ENCODE measurements around the gene YJU2. TPM values are rescaled to one million over a fixed set of nuclear protein-coding genes. Genes with fewer than 3 reads are reported as not detected.

The YJU2 gene
- total and polyA plus RNA-seq, 12 donors: 14.0 to 81.2 (median 24.3) TPM

DNA sequence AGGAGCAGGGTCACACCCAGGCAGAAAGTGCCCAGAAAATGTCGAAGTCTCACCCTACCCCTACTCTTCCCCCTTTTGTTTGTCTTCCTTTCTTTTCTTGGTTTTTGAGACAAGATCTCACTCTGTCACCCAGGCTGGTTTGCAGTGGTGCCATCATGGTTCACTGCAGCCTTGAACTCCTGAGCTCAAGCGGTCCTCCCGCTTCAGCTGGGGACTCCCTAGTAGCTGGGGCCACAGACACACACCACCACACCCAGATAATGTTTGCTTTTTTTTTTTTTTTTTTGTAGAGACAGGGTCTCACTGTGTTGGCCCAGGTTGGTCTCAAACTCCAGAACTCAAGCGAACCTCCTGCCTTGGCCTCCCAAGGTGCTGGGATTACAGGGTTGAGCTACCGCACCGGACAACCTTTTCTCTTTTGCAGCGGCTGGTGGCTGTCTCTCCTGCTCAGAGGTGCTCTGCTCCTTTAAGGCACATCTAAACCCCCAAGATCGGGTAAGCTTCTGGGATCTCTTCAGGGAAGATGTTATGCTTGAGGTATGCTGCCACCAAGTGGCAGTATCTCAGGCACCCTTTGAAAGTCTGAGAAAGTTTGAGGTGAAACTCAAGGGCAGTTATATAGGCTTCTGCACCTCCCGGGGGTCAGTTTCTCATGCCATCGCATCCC, 39.9 kb upstream of the YJU2 start:
- DNase-seq: no peak
- WGBS, 4 donors: 68 to 77% (median 76%) methylated on average over 10 of the region's 10 CpGs
- no peaks in the 10 kb centered on the region for H3K9me3 ChIP-seq (replicated peaks in 1 of 3)
- TF ChIP-seq, protein P1, sequence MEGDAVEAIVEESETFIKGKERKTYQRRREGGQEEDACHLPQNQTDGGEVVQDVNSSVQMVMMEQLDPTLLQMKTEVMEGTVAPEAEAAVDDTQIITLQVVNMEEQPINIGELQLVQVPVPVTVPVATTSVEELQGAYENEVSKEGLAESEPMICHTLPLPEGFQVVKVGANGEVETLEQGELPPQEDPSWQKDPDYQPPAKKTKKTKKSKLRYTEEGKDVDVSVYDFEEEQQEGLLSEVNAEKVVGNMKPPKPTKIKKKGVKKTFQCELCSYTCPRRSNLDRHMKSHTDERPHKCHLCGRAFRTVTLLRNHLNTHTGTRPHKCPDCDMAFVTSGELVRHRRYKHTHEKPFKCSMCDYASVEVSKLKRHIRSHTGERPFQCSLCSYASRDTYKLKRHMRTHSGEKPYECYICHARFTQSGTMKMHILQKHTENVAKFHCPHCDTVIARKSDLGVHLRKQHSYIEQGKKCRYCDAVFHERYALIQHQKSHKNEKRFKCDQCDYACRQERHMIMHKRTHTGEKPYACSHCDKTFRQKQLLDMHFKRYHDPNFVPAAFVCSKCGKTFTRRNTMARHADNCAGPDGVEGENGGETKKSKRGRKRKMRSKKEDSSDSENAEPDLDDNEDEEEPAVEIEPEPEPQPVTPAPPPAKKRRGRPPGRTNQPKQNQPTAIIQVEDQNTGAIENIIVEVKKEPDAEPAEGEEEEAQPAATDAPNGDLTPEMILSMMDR (IDR thresholded peaks at IDR 0.05): no peak
- no peak for TF ChIP-seq POLR2A (IDR thresholded peaks at IDR 0.05)
- no peak overlapping the region for H3K4me3 ChIP-seq
- H3K36me3 ChIP-seq (replicated peaks in 1 of 2): no peaks in the 10 kb centered on the region
- intact Hi-C loops (cut with DNase I): loop anchor here (10.0 kb wide), 3 partner anchors 72 to 212 kb away; no protein-coding TSS in a partner anchor
- peaks cover 0 to 4% of the 10 kb centered on the region in 2 donors for H3K4me1 ChIP-seq (replicated peaks in 1 of 2)
- no peaks in the 10 kb centered on the region for H3K27me3 ChIP-seq
- no peak overlapping the region for H3K27ac ChIP-seq

DNA sequence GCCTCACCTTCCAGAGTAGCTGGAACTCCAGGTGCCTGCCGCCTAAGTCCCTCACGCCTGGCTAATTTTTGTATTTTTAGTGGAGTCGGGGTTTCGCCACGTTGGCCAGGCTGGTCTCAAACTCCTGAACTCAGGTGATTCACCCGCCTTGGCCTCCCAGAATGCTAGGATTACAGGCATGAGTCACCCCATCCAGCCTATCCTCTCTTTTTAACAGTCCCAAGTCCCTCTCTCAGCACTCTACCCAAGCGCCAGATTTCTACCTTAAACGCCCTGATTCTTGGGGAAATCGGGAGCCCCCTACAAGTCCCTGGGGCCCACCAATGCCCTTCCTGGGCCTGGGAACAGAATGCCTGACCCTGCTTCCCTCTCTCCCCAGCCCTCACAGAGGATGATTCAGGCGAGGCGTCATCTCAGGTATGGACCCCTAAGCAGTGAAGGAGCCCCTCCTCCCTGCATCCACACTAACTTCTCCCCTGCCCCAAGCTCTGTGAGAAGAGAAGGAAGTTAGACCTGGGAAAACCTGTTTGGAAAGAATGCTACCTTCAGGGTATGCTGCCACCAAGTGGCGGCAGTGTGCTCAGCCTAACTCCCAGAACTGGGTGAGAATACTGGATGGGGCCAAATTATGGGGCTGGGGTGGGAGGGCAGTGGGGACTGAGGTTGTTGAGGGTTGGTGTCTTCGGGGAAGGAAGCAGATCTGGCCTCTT, 38.3 kb upstream of the YJU2 start:
- H3K36me3 ChIP-seq (replicated peaks in 1 of 2): no peaks in the 10 kb centered on the region
- no peak overlapping the region for H3K27ac ChIP-seq
- H3K27me3 ChIP-seq: no peaks in the 10 kb centered on the region
- intact Hi-C loops (cut with DNase I): loop anchor here (10.0 kb wide), 3 partner anchors 74 to 214 kb away; no protein-coding TSS in a partner anchor
- H3K4me3 ChIP-seq: no peak overlapping the region
- TF ChIP-seq, protein P1 (IDR thresholded peaks at IDR 0.05): peak in 3 of 6 experiments; percentile 5 to 22 (median 11)
- TF ChIP-seq POLR2A (IDR thresholded peaks at IDR 0.05): no peak
- peaks cover 0 to 4% of the 10 kb centered on the region in 2 donors for H3K4me1 ChIP-seq (replicated peaks in 1 of 2)
- 68 to 81% (median 73%) methylated on average over 11 to 13 of the region's 13 CpGs for WGBS, 4 donors
- DNase-seq: no peak
- H3K9me3 ChIP-seq (replicated peaks in 1 of 3): no peaks in the 10 kb centered on the region

DNA sequence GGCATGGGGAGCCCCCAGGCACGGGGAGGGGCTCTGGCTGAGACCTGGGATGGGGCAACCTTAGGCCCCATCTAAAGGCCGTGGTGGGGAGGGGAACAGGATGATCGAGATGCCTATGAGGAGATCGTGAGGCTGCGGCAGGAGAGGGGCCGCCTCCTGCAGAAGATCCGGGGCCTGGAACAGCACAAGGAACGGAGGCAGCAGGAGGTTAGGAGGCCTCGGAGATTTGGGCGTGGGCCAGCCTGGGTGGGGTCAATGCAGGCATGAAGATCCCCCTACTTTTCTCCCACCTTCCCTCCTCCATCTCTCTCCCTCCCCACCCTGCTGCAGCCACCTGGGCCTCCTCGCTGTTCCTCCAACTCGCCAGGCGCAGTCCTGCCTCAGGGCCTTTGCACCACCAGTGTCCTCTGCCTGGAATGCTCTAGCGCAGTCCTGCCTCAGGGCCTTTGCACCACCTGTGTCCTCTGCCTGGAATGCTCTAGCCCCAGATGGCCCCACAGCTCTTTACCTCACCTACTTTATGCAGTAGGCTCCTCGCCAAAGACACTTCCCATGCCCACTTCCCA, 36.6 kb upstream of the YJU2 start:
- H3K36me3 ChIP-seq (replicated peaks in 1 of 2): no peaks in the 10 kb centered on the region
- intact Hi-C loops (cut with DNase I): no loop called here
- WGBS, 4 donors: 75 to 87% (median 80%) methylated on average over 12 to 15 of the region's 15 CpGs

DNA sequence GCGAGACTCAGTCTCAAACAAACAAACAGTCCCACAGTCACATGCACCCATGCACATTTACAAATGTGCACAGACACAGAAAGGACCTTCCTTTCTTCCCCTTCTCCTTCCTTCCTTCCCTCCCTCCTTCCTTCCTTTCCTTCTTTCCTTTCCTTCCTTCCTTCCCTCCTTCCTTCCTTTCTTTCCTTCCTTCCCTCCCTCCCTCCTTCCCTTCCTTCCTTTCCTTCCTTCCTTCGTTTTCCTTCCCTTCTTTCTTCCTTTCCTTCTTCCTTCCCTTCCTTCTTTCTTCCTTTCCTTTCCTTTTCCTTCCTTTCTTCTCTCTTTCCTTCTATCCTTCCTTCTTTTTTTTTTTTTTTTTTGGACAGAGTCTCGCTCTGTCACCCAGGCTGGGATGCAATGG, 33.8 kb upstream of the YJU2 start:
- Histone ChIP-seq H3K4me1 (replicated peaks in 1 of 2) (no peaks in the 10 kb centered on the region), H3K9me3 (replicated peaks in 1 of 3) (no peaks in the 10 kb centered on the region), H3K27ac (no peak overlapping the region), H3K27me3 (no peaks in the 10 kb centered on the region), H3K4me3 (no peak overlapping the region), H3K36me3 (replicated peaks in 1 of 2) (no peaks in the 10 kb centered on the region)
- intact Hi-C loops (cut with DNase I): no loop called here
- TF ChIP-seq, protein P1 (IDR thresholded peaks at IDR 0.05): no peak
- TF ChIP-seq POLR2A (IDR thresholded peaks at IDR 0.05): no peak
- WGBS, 4 donors: 73 to 90% (median 82%) methylated on average over 3 of the region's 3 CpGs
- DNase-seq: no peak

More for the DNA sequence above, 36.6 kb upstream of the YJU2 start:
- H3K27me3 ChIP-seq: no peaks in the 10 kb centered on the region
- H3K9me3 ChIP-seq (replicated peaks in 1 of 3): no peaks in the 10 kb centered on the region
- no peak for DNase-seq
- no peak overlapping the region for H3K27ac ChIP-seq
- no peaks in the 10 kb centered on the region for H3K4me1 ChIP-seq (replicated peaks in 1 of 2)
- no peak overlapping the region for H3K4me3 ChIP-seq
- no peak for TF ChIP-seq POLR2A (IDR thresholded peaks at IDR 0.05)
- TF ChIP-seq, protein P1 (IDR thresholded peaks at IDR 0.05): no peak
